Loucy (cell line): Measurements from ENCODE around the gene DMBT1.

Experiments
- H2AFZ ChIP-seq: fragments of 200-600 bp; sonication (generic); 2 replicates; pipeline ENCODE4 v1.6.0; 2016; ENCODE audit warnings: antibody characterized with exemption, mild to moderate bottlenecking, low read length, moderate library complexity
- H3F3A ChIP-seq: fragments of 200-600 bp; 2 replicates; pipeline ENCODE4 v1.6.0; 2016; ENCODE audit warnings: antibody characterized with exemption, low read depth, mild to moderate bottlenecking
- H3K27me3 ChIP-seq: fragments of 200-600 bp; sonication (generic); 2 replicates; pipeline ENCODE4 v1.6.1; 2014; ENCODE audit warnings: low read length, mild to moderate bottlenecking; ENCODE audit not compliant: insufficient read depth, poor library complexity, severe bottlenecking
- H3K36me3 ChIP-seq: fragments of 200-600 bp; sonication (generic); 2 replicates; pipeline ENCODE4 v1.6.1; 2016; ENCODE audit warnings: low read length; ENCODE audit not compliant: insufficient read depth
- H3K4me1 ChIP-seq: fragments of 200-600 bp; sonication (generic); 2 replicates; pipeline ENCODE4 v1.5.1; 2014; ENCODE audit warnings: low read length, mild to moderate bottlenecking; ENCODE audit not compliant: insufficient read depth, poor library complexity, severe bottlenecking
- H3K4me2 ChIP-seq: fragments of 200-600 bp; sonication (generic); 2 replicates; pipeline ENCODE4 v1.6.0; 2014; ENCODE audit warnings: antibody characterized with exemption, low read length, low read depth, mild to moderate bottlenecking; ENCODE audit not compliant: poor library complexity, severe bottlenecking
- H3K4me3 ChIP-seq: fragments of 200-600 bp; sonication (generic); 2 replicates; pipeline ENCODE4 v1.5.1; 2014; ENCODE audit warnings: low read length, mild to moderate bottlenecking, mixed read lengths; ENCODE audit not compliant: poor library complexity, severe bottlenecking
- H3K79me2 ChIP-seq: fragments of 200-600 bp; sonication (generic); 2 replicates; pipeline ENCODE4 v1.6.1; 2014; ENCODE audit warnings: low read length; ENCODE audit not compliant: insufficient read depth
- H3K9ac ChIP-seq: fragments of 200-600 bp; sonication (generic); 2 replicates; pipeline ENCODE4 v1.6.0; 2014; ENCODE audit warnings: mild to moderate bottlenecking, low read depth, low read length, moderate library complexity; ENCODE audit not compliant: poor library complexity, severe bottlenecking
- H3K9me2 ChIP-seq: fragments of 200-600 bp; sonication (generic); replicated peaks from 2 replicates; pipeline ENCODE4 v1.6.1; 2016; ENCODE audit warnings: low read depth, low read length, mixed read lengths
- H3K9me3 ChIP-seq: fragments of 200-600 bp; sonication (generic); 2 replicates; pipeline ENCODE4 v1.6.1; 2014; ENCODE audit warnings: mild to moderate bottlenecking, antibody characterized with exemption, low read length, low read depth; ENCODE audit not compliant: insufficient read depth
- H4K20me1 ChIP-seq: fragments of 200-600 bp; sonication (generic); 2 replicates; pipeline ENCODE4 v1.6.0; 2014; ENCODE audit warnings: antibody characterized with exemption, low read length, mild to moderate bottlenecking; ENCODE audit not compliant: insufficient read depth, poor library complexity, severe bottlenecking
- EZH2phosphoT487 ChIP-seq: fragments of 200-600 bp; IDR thresholded peaks from 2 replicates; pipeline ENCODE4 v1.6.1; 2018; ENCODE audit warnings: antibody characterized with exemption, mild to moderate bottlenecking, moderate library complexity, borderline replicate concordance
- TF ChIP-seq, protein P1 (sequence below): fragments of 200-600 bp; sonication (generic); conservative IDR thresholded peaks from 2 replicates; pipeline ENCODE4 v1.5.1; 2014; ENCODE audit warnings: mild to moderate bottlenecking, antibody characterized with exemption, low read length

DMBT1 gene

DNA sequence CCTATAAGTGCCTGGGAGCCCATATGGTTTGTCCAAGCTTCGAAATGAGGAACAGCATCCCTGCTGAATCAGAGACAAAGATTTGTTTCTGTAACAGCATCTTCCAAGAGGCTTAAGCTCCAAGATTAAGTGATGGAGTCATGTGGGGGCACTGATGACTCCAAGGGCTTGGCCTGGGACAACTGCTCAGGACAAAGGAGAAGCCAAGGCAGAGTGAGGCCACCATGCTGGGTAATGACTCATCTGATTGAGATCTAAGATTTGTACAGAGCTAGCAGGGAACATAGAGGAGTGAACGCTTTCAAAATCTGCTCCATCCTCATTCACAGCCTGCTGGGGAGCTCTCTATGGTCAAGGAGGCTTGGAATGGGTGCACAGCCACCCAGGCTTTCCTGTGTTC lies 89.8 kb downstream of the DMBT1 start:
- TF ChIP-seq, protein P1, sequence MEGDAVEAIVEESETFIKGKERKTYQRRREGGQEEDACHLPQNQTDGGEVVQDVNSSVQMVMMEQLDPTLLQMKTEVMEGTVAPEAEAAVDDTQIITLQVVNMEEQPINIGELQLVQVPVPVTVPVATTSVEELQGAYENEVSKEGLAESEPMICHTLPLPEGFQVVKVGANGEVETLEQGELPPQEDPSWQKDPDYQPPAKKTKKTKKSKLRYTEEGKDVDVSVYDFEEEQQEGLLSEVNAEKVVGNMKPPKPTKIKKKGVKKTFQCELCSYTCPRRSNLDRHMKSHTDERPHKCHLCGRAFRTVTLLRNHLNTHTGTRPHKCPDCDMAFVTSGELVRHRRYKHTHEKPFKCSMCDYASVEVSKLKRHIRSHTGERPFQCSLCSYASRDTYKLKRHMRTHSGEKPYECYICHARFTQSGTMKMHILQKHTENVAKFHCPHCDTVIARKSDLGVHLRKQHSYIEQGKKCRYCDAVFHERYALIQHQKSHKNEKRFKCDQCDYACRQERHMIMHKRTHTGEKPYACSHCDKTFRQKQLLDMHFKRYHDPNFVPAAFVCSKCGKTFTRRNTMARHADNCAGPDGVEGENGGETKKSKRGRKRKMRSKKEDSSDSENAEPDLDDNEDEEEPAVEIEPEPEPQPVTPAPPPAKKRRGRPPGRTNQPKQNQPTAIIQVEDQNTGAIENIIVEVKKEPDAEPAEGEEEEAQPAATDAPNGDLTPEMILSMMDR: no peak
- no peak for TF ChIP-seq EZH2phosphoT487
- no peaks in the 10 kb centered on the region for H3K9me3 ChIP-seq
- no peaks in the 10 kb centered on the region for H3K27me3 ChIP-seq
- H3K36me3 ChIP-seq: no peaks in the 10 kb centered on the region
- no peaks in the 10 kb centered on the region for H3K79me2 ChIP-seq
- H3K4me3 ChIP-seq: no peak overlapping the region
- H3K4me2 ChIP-seq: no peak overlapping the region
- H3K4me1 ChIP-seq: no peaks in the 10 kb centered on the region
- no peak overlapping the region for H2AFZ ChIP-seq
- H3F3A ChIP-seq: no peaks in the 10 kb centered on the region
- H3K9ac ChIP-seq: no peak overlapping the region
- no peaks in the 10 kb centered on the region for H3K9me2 ChIP-seq
- H4K20me1 ChIP-seq: no peaks in the 10 kb centered on the region

DNA sequence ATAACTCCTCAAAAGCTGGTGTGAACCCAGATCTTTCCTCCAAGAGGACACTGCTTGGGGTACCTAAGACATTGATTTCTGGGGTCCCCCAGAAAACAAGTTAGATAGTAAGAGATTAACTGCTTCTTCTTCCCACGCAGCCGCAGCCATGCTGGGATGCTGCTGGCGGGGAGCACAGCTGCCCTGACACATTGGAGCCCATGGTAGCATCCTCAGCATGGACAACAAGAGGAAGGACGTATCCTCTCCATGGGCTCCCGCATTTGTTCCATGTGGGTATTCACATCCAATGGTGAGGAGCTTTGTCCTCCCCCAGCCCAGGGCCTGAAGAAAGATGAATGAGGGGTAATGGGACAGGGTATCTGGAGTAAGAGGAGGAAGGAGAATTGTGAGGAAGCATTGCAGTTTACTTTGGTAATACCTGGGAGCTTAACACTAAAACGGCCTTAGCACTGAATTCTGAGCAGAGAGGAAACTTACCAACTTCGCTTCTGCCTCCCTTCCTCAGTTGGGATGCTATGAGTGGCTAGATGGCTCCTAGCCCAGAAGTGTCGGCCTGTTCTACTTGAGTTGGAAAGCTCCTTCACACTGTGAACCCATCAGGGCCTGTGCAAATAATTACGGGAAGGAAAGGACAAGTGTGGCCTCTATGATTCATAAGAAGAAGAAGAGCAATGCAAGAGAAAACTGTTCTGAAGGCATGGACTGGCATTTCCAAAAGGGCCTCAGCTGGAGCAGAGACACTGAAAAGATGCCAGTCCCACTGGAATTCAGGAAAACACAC lies 95.2 kb downstream of the DMBT1 start:
- Histone ChIP-seq H3F3A (no peaks in the 10 kb centered on the region), H2AFZ (no peak overlapping the region), H3K9ac (no peak overlapping the region), H3K36me3 (no peaks in the 10 kb centered on the region), H3K9me3 (no peaks in the 10 kb centered on the region), H4K20me1 (no peaks in the 10 kb centered on the region), H3K9me2 (no peaks in the 10 kb centered on the region), H3K4me2 (no peak overlapping the region), H3K79me2 (no peaks in the 10 kb centered on the region), H3K4me3 (no peak overlapping the region), H3K27me3 (no peaks in the 10 kb centered on the region), H3K4me1 (no peaks in the 10 kb centered on the region)
- TF ChIP-seq, protein P1: no peak
- no peak for TF ChIP-seq EZH2phosphoT487

DNA sequence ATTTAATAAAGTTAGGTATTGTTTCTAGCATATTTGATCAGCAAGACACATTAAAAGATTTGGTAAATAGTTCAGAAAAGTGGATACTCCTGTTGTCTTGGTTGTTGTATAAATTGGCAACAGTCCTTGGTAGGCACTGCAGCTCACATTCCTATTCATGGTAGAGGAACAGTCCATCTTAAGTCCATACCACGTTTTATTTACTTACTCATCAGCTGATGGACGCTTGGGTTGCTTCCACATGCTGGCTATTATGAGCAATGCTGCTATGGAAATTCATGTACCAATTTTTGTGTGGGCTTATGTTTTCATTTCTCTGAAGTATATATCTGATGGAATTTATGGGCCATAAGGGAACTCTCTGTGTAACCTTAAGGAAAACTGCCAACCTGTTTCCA lies 95.8 kb downstream of the DMBT1 start:
- no peaks in the 10 kb centered on the region for H3F3A ChIP-seq
- H3K79me2 ChIP-seq: no peaks in the 10 kb centered on the region
- H3K27me3 ChIP-seq: no peaks in the 10 kb centered on the region
- no peaks in the 10 kb centered on the region for H3K9me3 ChIP-seq
- H3K9ac ChIP-seq: no peak overlapping the region
- no peaks in the 10 kb centered on the region for H4K20me1 ChIP-seq
- no peak overlapping the region for H2AFZ ChIP-seq
- H3K4me1 ChIP-seq: no peaks in the 10 kb centered on the region
- H3K4me2 ChIP-seq: no peak overlapping the region
- no peaks in the 10 kb centered on the region for H3K36me3 ChIP-seq
- no peak overlapping the region for H3K4me3 ChIP-seq
- TF ChIP-seq, protein P1: no peak
- no peak for TF ChIP-seq EZH2phosphoT487
- no peaks in the 10 kb centered on the region for H3K9me2 ChIP-seq
